A549 (cell line): ENCODE measurements around the gene ADAMTSL5.

Source experiments
- BHLHE40 ChIP-seq: IDR thresholded peaks from 2 replicates; pipeline ENCODE4 v1.6.1; 2012; ENCODE audit warnings: low read depth, low read length, inconsistent platforms
- CTCF ChIP-seq: fragments of >200 bp; sonication (Bioruptor Twin); formaldehyde crosslinking; IDR thresholded peaks from 3 replicates; pipeline ENCODE4 v1.5.1; 2016
- EP300 ChIP-seq, 2 experiments: fragments of >200 bp; sonication (Bioruptor Twin); formaldehyde crosslinking; IDR thresholded peaks; 2 replicates in 1 of 2; 3 replicates in 1 of 2; pipeline ENCODE4 v1.6.1; 2016 to 2017
- FOSL2 ChIP-seq, 2 experiments: fragments of 450-650 bp in 1 of 2; fragments of >200 bp in 1 of 2; sonication (Bioruptor Twin) in 1 of 2; formaldehyde crosslinking; IDR thresholded peaks; 2 replicates each; pipeline versions ENCODE4 v1.5.0 to v1.6.1; 2016 to 2020; ENCODE audit warnings: mild to moderate bottlenecking in 1 of 2, moderate library complexity in 1 of 2
- GATA3 ChIP-seq: IDR thresholded peaks from 2 replicates; pipeline ENCODE4 v1.6.1; 2012; ENCODE audit warnings: borderline replicate concordance
- MAX ChIP-seq: IDR thresholded peaks from 2 replicates; pipeline ENCODE4 v1.6.1; 2012
- MYC ChIP-seq: IDR thresholded peaks from 2 replicates; pipeline ENCODE4 v1.6.1; 2012; ENCODE audit warnings: mild to moderate bottlenecking, inconsistent platforms, low read length, improper control_type of control experiment, borderline replicate concordance
- POLR2A ChIP-seq: IDR thresholded peaks from 2 replicates; pipeline ENCODE4 v1.6.1; 2012; ENCODE audit warnings: mild to moderate bottlenecking, low read length
- RAD21 ChIP-seq, 2 experiments: fragments of >200 bp in 1 of 2; sonication (Bioruptor Twin) in 1 of 2; formaldehyde crosslinking in 1 of 2; IDR thresholded peaks in 1 of 2; conservative IDR thresholded peaks in 1 of 2; 2 replicates in 1 of 2; 3 replicates in 1 of 2; pipeline ENCODE4 v1.6.1; 2012 to 2018; ENCODE audit warnings: inconsistent platforms in 1 of 2
- RCOR1 ChIP-seq: fragments of 150-350 bp; IDR thresholded peaks from 2 replicates; pipeline ENCODE4 v1.6.1; 2014; ENCODE audit warnings: antibody characterized with exemption, low read length, low read depth
- SMC3 ChIP-seq: fragments of >200 bp; sonication (Bioruptor Twin); formaldehyde crosslinking; IDR thresholded peaks from 3 replicates; pipeline ENCODE4 v1.6.1; 2018; ENCODE audit warnings: inconsistent platforms

- TF ChIP-seq POLR2A (no peak), EP300 (IDR thresholded peaks at IDR 0.05) (no peak), MAX (no peak), RAD21 (conservative IDR thresholded peaks at IDR 0.05 in 1 of 2, IDR thresholded peaks at IDR 0.05 in 1 of 2) (no peak), BHLHE40 (no peak), CTCF (no peak), FOSL2 (IDR thresholded peaks at IDR 0.05) (no peak), FOSL2 (CRISPR knock-in tag; IDR thresholded peaks at IDR 0.05) (no peak), MYC (no peak), RCOR1 (no peak), SMC3 (no peak), GATA3 (no peak)
Observed at GRCh38 chr19:1551068-1552040, 38.5 kb upstream of the ADAMTSL5 start.
